A549 treated with Mapracorat at 1 μM for 4 hours (cell line): Measurements from ENCODE around the gene OR2A25. TPM values are rescaled to one million over a fixed set of nuclear protein-coding genes. Genes with fewer than 3 reads are reported as not detected.

Source experiments
- total RNA-seq: library from RNA; stranded (reverse); fragments of 200-300 nt; extraction: Qiagen RNA extraction; gene quantifications from 5 replicates; pipeline ENCODE4 v1.2.3, GENCODE V29; 2022

The OR2A25 gene
- total RNA-seq, result not detected in 5 replicates

GRCh38 chr7:144069511-144069910, at the start of gene OR2A25:
TSS of gene OR2A25 (plus strand) at chr7:144069811. CDS start at chr7:144074220, 4,409 bp downstream.

GRCh38 chr7:144048648-144049047, 21.0 kb upstream of the OR2A25 start, which contains the start of gene OR2A5:
TSS of gene OR2A5 (plus strand) at chr7:144048948. CDS start at chr7:144050402, 1,454 bp downstream.

GRCh38 chr7:144085978-144086377, 16.4 kb downstream of the OR2A25 start, which contains the start of gene OR2A12:
TSS of gene OR2A12 (plus strand) at chr7:144086278. CDS start at chr7:144095108, 8,830 bp downstream.

DNA sequence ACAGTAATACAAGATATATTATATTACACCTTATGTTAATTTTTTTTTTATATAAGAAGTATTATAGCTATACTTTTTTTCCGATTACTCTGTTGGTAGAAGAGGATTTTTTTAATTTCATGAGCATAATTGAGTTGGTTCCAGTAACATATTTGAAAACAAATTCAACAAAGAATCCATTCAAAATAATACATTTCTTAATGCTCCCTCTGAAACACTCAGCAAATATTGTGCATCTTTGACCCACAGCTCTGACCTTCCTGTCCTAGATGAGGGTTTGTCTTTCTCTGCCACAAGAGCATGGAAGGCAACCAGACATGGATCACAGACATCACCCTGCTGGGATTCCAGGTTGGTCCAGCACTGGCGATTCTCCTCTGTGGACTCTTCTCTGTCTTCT, 39.7 kb downstream of the OR2A25 start, which contains the start of gene OR2A2:
TSS of gene OR2A2 (plus strand) at position 301 of the 400 bp plus-strand sequence. CDS start at position 301, 0 bp downstream.

GRCh38 chr7:144122876-144123275, 53.3 kb downstream of the OR2A25 start, which contains the start of gene OR2A14:
TSS of gene OR2A14 (plus strand) at chr7:144123176. CDS start at chr7:144129113, 5,937 bp downstream.

Other genes with a start within 250 kb of the OR2A25 start
- 13.1 to 19.9 TPM (median 18.0 TPM) in 5 replicates for gene TCAF1, start 167.6 kb upstream of the OR2A25 start, total RNA-seq
- gene OR2F2, start 134.6 kb upstream of the OR2A25 start, total RNA-seq, result not detected in 5 replicates
- not detected in 5 replicates for gene OR2F1, start 115.0 kb upstream of the OR2A25 start, total RNA-seq
- not detected in 5 replicates for gene OR6B1, start 69.5 kb upstream of the OR2A25 start, total RNA-seq
- gene OR2A5, start 20.9 kb upstream of the OR2A25 start, total RNA-seq, result not detected in 5 replicates
- gene OR2A12, start 16.5 kb downstream of the OR2A25 start, total RNA-seq, result not detected in 5 replicates
- gene OR2A2, start 39.8 kb downstream of the OR2A25 start, total RNA-seq, result not detected in 5 replicates
- not detected in 5 replicates for gene OR2A14, start 53.4 kb downstream of the OR2A25 start, total RNA-seq
- 0.05 TPM in 1 of 5 replicates, not detected in the others for gene CTAGE4, start 113.7 kb downstream of the OR2A25 start, total RNA-seq
- gene ARHGEF35, start 126.0 kb downstream of the OR2A25 start, total RNA-seq, result 0.18 to 0.50 TPM (median 0.40 TPM) in 5 replicates
- not detected in 5 replicates for gene OR2A42, start 169.8 kb downstream of the OR2A25 start, total RNA-seq
- gene OR2A7, start 195.0 kb downstream of the OR2A25 start, total RNA-seq, result not detected in 5 replicates
- not detected in 5 replicates for gene CTAGE8, start 199.5 kb downstream of the OR2A25 start, total RNA-seq
- not detected in 5 replicates for gene OR2A1, start 242.6 kb downstream of the OR2A25 start, total RNA-seq